Measurements from ENCODE around the gene OPCML. TPM values are rescaled to one million over a fixed set of nuclear protein-coding genes. Genes with fewer than 3 reads are reported as not detected.

OPCML gene
- total RNA-seq, 1 donor from 2014 or later = 1.7 TPM

DNA sequence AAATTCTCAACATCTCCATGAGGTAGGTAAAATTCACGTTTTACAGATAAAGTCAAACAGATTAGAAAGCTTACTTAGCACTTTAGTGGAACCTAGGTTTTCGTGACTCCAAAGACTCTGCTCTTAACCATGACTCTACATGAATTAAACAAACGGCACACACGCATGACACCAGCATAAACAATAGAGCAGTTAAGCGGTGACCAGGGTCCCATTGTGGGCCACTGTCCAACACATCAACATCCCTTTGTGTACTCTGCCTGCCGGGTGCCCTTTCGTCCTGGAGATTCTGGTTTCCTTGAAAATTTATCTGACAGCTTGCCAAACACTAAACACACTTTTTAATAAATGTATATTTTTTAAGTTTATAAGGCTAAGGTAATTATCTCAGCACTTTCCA lies 941.7 kb downstream of the OPCML start:
- Mint-ChIP-seq H3K4me3 (ENCODE audit: low read depth) (no peak overlapping the region), H3K4me1 (ENCODE audit: low read depth) (no peaks in the 10 kb centered on the region), H3K36me3 (ENCODE audit: insufficient read depth) (no peaks in the 10 kb centered on the region), H3K9me3 (ENCODE audit: low read depth) (no peaks in the 10 kb centered on the region), H3K27me3 (peaks cover 25% of the 10 kb centered on the region), H3K27ac (no peak overlapping the region)
- no peak for TF ChIP-seq CTCF (IDR thresholded peaks at IDR 0.05; ENCODE audit: unreplicated experiment)
- DNase-seq (ENCODE audit: low spot score, unreplicated experiment) = no peak

DNA sequence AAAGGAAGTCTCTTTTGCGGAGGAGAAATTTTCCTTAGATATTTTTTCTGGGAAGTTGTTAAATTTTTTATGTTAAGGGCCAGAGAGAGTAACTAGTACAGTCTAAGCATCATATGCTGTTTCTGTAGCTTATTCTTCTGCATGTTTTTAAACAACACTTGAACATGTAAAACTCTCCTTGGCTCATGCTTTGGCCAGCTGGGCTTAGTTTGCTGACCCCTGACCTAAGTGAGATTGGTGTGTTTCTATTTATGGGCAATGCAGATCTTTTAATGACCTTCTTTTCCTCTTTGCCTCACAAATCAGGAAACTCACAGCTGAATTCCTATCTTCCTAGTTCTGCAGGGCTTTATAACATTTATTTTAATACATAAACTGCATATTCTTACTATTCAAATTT lies 942.5 kb downstream of the OPCML start:
- no peak for DNase-seq (ENCODE audit: low spot score, unreplicated experiment)
- Mint-ChIP-seq H3K4me3 (ENCODE audit: low read depth) (no peak overlapping the region), H3K9me3 (ENCODE audit: low read depth) (no peaks in the 10 kb centered on the region), H3K27ac (no peak overlapping the region), H3K4me1 (ENCODE audit: low read depth) (no peaks in the 10 kb centered on the region), H3K27me3 (peaks cover 25% of the 10 kb centered on the region), H3K36me3 (ENCODE audit: insufficient read depth) (no peaks in the 10 kb centered on the region)
- TF ChIP-seq CTCF (IDR thresholded peaks at IDR 0.05; ENCODE audit: unreplicated experiment) = no peak

DNA sequence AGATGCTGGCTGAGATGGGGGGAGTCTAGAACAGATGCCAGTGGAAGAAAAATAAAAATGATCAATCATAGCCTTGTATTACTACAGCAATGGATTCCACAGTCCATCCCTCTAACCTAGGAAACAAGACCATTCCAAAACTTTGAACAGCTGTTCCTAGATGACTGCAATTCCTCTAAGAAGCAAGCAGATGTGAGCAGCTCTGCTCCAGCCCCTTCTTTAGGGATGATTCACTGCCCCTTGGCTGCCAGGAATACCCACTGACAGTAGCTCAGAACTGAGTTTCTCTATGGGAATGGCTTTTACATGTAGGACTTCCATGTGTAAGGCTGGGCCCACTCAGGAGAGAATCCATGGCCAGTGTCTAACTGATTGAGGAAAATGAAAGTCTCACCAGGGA lies 943.9 kb downstream of the OPCML start:
- no peak for TF ChIP-seq CTCF (IDR thresholded peaks at IDR 0.05; ENCODE audit: unreplicated experiment)
- Mint-ChIP-seq H3K9me3 (ENCODE audit: low read depth) (no peaks in the 10 kb centered on the region), H3K27me3 (peaks cover 24% of the 10 kb centered on the region), H3K27ac (no peak overlapping the region), H3K4me3 (ENCODE audit: low read depth) (no peak overlapping the region), H3K36me3 (ENCODE audit: insufficient read depth) (no peaks in the 10 kb centered on the region), H3K4me1 (ENCODE audit: low read depth) (no peaks in the 10 kb centered on the region)
- no peak for DNase-seq (ENCODE audit: low spot score, unreplicated experiment)

DNA sequence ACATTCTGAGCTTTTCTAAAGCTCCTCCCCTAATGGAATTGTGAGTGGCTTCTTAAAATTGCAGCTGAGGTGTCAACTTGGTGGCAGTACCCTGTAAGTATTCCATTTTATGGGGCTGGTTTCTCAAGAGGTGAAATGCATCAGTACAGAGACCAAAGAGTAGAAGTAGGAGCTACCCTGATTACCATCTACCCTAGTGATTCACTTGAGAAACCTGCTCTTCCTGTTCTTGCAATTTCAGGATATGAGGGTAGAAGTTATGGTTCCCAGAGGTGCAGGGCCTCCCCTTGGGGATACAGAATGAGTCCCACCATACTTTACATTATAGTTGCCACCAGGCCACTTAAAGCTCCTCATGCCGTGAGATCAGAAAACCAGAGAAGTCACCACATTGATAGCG lies 944.6 kb downstream of the OPCML start:
- no peak for DNase-seq (ENCODE audit: low spot score, unreplicated experiment)
- no peak for TF ChIP-seq CTCF (IDR thresholded peaks at IDR 0.05; ENCODE audit: unreplicated experiment)
- H3K4me3 Mint-ChIP-seq (ENCODE audit: low read depth) = no peak overlapping the region
- H3K4me1 Mint-ChIP-seq (ENCODE audit: low read depth) = no peaks in the 10 kb centered on the region
- H3K27me3 Mint-ChIP-seq = peaks cover 18% of the 10 kb centered on the region
- H3K36me3 Mint-ChIP-seq (ENCODE audit: insufficient read depth) = no peaks in the 10 kb centered on the region
- no peaks in the 10 kb centered on the region for H3K9me3 Mint-ChIP-seq (ENCODE audit: low read depth)
- no peak overlapping the region for H3K27ac Mint-ChIP-seq

DNA sequence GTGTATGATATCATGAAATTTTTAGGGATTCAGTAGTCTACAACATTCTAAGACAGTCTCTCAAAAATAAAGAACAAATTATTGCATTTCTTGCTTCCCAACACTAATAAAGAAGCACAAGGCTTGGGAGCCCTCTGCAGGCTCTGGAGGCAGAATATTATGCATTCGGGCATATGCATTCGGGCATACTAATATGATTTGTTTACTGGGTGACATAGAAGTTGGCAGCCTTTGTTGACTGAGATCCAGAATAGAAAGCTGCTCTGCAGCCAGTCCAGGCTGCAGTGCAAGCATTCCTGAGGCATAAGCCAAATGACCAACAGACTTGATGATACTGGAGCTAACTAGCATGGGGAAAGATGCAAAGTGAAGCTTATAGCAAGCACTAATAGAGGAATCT lies 945.5 kb downstream of the OPCML start:
- peaks cover 2% of the 10 kb centered on the region for H3K4me1 Mint-ChIP-seq (ENCODE audit: low read depth)
- H3K27me3 Mint-ChIP-seq = peaks cover 13% of the 10 kb centered on the region
- no peaks in the 10 kb centered on the region for H3K9me3 Mint-ChIP-seq (ENCODE audit: low read depth)
- TF ChIP-seq CTCF (IDR thresholded peaks at IDR 0.05; ENCODE audit: unreplicated experiment) = no peak
- H3K27ac Mint-ChIP-seq = no peak overlapping the region
- H3K4me3 Mint-ChIP-seq (ENCODE audit: low read depth) = no peak overlapping the region
- no peak for DNase-seq (ENCODE audit: low spot score, unreplicated experiment)
- H3K36me3 Mint-ChIP-seq (ENCODE audit: insufficient read depth) = no peaks in the 10 kb centered on the region
